Activated T-helper 9 cell treated with anti-CD3 and anti-CD28 coated beads, Interleukin-2, amount 50 U/mL, for 16 hours (primary cell): Measurements from ENCODE around the gene CORO2A.
"Not testable (repeated sequence)": the region's sequence is repeated elsewhere in the genome, so short reads cannot be mapped to it uniquely, and the experiment has no call there.

Experiments
- DNase-seq: peaks from one replicate; pipeline ENCODE4 v3.0.0-alpha.2; 2020; ENCODE audit warnings: low read depth

Gene CORO2A

DNA sequence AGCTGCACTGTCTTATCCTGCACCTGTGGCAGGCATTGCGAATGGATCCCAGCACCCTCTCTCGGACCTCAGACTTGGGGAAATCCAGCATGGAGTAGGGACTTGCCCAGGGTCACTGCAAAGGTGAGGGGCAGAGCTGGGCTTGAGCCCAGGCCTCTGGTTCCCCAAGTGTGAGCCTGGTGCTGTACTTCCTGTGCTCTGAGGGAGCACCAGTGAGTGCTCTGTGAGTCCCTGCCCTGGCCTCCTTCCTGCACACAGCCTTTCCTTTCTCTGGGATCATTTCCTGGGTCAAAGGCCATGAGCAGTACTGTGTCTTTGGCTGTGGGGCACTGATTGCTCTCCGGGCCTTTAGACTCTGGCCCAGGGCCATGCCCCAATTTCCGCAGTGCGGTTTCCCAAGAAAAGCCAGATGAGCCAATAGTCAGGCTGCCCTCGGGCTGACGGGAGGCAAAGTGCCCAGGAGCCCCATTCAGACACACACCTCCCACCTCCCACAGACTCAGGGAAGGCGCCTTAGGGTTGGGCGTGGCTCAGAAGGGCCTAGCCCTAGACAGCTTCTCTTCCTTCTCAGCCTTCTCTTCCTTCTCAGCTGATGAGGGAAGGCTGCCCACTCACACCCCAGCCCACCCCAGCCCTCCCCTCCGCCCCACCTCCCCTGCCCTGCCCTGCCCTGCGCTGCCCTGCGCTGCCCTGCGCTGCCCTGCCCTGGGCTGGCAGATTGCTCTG is 50.1 kb downstream of the CORO2A start:
- no peak for DNase-seq

DNA sequence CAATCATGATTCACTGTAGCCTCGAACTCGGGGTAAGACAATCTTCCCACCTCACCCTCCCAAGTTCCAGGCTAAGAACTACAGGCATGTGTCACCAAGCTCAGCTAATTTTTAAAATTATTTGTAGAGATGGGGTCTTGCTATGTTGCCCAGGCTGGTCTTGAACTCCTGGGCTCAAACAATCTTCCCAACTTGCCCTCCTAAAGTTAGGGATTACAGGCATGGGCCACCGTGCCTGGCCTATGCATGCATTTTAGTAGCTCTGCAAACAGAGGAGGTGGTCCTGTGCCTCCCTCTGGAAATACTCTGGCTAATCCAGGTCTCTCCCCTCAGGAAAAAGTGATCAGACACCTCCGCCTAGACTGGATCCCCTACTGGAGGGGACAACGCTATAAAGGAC is 51.9 kb downstream of the CORO2A start:
- no peak for DNase-seq

DNA sequence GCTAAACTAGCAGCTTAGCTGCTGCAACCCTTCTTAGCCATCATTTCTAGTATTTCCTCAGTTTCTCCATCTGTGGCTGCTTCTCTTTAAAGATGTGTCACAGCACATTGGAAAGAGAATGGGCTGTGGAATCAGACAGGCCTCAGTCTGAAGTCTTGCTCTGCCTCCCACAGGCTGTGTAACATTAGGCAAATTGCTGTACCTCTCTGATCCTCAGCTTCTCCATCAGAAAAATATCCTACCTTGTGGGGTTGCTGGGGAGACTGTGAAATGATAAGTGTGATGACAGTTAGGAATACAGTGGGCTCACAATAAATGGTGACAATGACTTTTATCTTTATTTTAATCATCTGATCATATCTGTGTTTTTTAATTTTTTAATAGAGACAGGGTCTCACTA is 55.9 kb downstream of the CORO2A start:
- no peak for DNase-seq

DNA sequence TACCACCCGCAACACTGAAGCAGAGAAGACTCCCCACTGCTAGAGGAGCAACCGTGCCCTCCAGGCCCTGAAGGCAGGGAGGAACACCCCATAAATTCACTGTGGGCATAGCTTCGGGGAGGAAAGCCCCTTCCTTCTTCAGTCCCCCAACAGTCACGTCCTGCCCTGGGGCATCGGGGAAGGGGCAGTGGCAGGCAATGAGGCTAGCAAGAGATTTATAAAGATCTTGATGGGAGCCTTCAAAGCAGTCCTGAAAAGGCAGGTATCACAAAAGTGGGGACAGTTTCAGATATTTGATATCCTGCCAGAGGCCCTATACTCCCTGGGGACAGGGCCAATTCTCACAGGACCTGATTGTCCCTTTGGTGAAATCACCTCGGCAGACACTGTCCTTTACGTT is 56.5 kb downstream of the CORO2A start:
- DNase-seq = no peak

DNA sequence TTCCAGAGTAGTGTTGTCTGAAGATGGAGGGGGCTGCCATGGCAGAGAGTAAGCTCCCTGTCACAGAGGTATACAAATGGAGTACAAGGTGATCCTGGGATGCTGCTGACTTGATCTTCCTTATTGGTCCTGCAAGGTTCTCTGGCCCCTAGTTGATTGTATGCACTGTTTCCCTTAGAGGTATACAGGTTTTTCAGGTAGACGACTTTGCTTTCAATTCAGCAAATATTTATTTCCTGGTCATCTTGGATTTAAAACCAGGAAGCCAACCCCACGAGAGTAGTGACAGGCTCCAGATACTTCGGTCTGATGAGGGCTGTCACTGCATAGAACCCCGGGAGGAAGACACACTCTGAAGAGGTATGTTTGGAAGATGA is 56.9 kb downstream of the CORO2A start:
- no peak for DNase-seq

DNA sequence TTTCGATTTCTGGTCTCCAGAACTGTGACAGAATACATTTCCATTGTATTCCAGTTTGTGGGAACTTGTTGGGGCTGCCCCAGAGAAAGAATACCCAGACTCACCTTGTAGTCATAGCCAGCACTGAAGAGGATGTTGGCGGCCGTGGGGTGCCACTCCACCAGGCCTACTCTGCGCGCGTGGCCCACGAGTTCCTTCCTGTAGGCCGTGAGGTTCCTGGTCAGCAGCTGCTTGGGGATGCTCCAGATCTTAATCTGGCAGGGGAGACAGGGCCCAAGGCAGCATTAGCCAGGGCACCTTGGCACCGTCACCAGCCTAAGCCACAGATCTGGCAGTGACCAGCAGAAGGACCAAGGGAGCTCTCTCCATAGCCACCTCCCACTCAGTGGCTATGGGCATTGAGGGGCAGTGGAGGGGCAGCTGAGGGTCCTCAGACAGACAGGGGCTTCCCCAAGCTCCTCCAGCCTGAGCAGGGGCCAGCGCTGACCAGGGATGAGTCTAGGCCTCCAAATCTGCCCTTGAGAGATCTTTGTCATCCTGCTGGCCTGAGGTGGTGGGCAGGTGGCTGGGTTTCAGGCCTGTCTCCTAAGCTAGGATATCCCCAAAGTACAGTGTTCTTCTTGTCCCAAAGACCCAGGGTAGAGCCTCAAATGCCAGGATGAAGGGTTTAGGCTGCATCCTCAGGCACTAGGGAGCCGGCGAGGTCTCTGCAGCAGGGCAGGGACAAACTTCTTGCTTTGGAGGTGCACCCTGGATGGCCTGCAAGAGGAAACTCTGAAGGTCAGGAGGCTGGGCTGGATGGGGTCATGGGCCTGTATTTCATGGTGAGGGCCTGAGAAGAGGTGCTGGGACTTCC is 57.5 kb downstream of the CORO2A start:
- DNase-seq = no peak

DNA sequence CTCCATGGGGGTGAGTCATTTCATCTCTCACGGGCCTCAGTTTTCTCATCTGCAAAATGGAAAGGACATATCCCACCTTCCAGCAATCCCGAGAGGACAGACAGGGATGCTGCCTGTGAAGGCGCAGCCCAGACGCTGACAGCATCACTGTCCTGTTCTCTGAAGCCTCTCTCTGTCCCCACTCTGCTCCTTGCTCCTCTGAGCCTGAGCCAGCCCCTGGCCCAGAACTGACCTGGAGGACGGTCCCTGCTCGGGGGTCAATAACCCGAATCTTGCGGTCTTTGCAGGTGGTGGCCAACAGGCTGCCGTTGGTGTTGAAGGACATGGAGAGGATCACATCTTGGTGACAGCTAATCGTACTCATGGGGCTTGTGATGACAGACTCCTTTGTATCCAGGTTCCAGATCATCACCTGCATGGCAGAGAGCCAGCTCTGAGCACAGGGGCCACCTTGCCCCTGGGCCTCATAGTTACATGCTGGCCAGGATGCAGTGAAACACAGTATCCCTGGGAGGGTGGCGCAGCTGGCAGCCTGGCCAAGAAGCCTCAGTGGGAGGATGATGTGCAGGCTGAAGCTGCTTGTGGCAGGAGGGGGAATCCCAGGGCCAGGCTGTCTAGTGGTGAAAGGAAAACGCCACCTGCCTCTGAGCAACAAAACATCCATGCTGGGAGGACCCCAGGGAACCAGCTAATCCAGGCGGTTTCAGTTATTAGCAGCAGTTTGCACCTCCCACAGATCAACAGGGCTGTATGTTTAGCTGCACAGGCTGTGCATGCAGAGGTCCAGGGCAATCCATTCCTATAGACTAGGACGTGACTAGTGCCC is 59.4 kb downstream of the CORO2A start:
- no peak for DNase-seq

DNA sequence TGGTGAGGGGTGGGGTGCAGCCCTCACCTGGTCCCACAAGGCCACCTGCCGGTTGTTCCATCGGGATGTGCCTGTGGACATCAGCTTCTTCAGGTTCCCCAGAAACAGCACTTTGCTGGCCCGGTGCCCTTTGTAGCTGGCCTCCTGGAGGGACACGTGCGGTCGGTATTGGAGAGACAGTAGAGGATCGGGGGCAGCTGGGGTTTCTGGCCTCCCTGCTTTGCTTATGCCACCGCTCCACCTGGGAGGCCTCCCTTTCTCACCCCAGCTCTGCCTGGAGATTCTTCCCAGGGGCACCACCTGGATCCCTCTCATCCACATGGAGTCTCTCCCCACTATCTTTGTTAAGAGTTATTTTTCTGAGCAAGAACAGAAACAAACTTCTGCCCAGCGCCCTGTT is 60.3 kb downstream of the CORO2A start:
- DNase-seq = no peak

DNA sequence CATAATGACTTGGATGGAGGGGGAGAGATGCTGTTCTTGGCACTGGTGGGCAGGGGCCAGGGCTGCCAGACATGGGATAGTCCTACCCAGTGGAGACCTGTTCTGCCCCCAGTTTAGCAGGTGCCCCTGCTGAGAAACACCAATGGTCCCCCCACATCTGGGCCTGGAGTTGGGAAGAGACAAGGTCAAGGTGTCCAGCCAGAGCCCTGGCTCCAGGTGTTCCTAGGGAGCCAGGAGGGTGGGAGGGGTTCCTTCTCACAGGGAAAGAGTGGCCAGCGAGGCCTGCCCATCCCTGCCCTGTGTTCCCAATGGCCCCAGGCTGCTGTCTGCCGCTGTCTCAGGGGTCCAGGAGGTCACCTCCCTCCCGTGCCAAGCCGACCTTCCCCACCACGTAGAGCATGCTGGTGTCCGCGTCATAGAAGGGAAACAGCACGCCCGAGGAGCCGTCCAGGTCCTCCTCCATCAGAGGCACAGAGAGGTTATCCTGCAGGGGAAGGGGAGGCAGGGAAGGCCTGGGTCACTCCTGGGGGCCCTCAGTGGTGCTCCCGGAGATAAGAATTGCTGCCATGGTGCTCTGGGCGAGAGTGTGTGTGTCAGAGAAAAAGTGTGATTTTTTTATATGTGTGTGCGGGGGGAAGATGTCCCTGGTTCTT is 61.7 kb downstream of the CORO2A start:
- DNase-seq = no peak

DNA sequence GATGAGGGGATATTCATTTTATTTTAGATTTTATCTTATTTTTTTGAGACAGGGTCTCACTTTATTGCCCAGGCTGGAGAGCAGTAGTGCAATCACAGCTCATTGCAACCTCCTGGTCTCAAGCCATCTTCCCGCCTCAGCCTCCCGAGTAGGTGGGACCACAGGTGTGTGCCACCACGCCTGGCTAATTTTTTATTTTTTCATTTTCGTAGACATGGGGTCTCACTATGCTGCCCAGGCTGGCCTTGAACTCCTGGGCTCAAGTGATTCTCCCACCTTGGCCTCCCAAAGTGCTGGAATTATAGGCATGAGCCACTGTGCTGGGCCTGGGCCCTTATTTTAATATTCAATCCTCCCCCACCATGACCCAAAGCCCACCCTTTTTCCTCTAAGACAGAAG is 62.4 kb downstream of the CORO2A start:
- DNase-seq = not testable (repeated sequence)

DNA sequence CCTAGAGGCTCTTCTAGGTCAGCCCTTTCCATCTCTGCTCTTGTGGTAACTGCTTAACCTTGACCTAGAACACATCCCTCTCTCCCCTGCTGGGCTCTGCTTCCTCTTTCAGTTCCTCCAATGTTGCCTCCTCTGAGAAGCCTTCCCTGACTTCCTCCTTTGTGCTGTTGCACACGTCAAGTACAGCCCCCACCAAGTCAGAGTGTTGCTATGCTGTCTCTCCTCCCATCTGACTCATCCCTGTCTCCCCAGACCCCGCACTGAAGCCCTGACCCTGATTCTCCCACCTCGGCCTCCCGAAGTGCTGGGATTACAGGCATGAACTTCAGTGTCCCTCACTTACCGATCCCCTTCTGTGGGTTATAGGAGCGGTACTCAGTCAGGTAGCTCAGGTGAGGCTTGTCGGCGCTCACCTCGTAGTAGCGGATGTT is 63.0 kb downstream of the CORO2A start:
- no peak for DNase-seq

DNA sequence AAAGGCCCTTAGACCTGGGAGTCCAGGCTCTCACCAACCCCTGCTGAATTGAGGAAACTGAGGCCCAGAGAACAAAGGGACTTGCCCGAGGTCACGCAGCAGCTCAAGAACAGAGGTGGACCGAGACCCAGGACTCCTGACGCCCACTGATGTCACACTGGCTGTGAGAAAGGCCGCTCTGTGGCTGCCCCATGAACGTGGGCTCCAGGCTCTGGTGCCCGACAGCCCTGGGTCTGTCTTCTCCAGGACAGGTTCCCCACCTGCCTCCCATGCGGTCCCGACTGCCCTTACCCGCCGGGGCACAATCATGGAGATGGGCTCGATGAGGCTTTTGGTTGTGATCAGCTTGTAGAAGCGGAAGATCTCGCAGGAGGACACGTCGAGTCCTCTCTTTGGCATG is 64.1 kb downstream of the CORO2A start:
- DNase-seq = no peak

DNA sequence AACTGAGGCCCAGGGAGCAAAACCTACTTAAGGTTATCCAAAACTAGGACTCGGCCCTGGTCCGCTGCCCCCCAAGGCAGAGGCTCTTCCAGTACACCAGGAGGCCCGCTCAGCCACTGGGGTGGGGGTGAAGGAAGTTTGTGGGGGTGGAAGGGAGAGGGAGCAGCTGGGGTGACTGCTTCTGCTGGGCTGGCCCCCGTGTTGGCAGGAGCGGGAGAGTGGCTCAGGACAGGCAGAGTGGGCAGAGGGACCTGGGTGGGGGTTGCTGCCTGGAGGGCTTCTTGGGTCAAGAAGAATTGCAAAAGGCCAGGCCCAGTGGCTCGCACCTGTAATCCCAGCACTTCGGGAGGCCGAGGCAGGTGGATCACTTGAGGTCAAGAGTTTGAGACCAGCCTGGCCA is 65.2 kb downstream of the CORO2A start:
- DNase-seq = no peak

DNA sequence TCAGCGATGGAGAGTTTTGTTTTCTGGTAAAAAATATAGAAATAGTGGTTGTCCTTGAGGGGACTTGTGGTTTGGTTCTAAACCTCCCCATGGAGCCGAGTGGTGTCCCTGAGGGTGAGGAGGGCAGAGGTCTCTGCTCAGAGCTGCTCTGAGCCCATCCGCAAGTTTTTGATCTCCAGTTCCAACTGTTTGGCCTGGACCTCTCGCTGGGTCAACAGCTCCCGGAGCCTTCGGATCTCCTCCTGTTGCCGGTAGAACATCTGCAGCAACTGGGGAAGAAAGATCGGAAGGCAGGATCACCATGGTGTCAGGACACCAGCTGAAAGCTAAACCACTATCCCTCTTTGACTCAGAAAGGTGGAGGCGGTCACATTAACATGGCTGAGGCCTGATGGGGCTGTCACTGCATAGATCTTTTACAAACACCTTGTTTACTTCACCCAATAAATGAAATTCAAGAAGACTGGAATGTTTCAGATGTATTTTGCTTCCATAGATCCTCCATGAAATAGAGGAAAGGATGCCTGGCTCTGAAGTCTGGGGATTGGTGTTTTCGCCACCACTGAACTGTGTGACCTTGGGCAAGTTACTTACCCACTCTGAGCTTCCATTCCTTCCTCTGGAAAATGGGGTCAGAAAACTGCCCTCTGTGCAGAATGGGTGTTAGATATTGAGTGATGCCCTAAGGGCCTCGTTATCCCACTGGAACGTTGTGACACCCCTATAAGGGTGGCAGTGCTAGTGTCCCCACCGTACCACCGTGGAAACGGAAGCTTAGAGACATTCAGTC is 67.6 kb downstream of the CORO2A start:
- DNase-seq = no peak

DNA sequence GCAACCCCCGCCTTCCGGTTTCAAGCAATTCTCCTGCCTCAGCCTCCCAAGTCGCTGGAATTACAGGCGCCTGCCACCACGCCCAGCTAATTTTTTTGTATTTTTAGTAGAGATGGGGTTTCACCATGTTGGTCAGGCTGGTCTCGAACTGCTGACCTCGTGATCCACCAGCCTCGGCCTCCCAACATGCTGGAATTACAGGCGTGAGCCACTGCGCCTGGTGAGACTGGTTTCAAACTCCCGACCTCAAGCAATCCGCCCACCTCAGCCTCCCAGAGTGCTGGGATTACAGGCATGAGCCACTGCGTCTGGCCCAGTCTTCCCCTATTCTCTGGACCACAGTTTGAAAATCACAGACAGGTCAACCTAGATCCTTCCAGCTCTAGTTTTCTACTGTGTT is 68.3 kb downstream of the CORO2A start:
- DNase-seq = not testable (repeated sequence)

DNA sequence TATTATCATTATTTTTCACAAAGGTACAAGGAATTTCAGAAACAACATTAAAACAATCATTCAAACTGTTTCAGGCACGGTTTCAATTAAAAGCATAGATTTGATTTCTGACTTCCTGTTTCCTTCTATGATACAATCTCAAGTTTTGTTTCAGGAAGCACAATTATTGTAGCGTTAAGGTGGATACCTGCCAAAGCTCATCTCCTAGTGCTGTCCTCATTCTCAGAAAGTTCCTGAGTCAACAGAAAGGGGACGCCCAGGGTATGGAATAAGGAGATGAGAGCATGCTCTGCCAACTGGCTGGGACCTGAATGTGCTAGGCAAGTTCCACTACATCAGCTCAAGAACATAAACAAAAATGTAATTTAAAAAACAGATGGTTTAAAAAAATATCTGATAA is 71.4 kb downstream of the CORO2A start:
- DNase-seq = no peak

DNA sequence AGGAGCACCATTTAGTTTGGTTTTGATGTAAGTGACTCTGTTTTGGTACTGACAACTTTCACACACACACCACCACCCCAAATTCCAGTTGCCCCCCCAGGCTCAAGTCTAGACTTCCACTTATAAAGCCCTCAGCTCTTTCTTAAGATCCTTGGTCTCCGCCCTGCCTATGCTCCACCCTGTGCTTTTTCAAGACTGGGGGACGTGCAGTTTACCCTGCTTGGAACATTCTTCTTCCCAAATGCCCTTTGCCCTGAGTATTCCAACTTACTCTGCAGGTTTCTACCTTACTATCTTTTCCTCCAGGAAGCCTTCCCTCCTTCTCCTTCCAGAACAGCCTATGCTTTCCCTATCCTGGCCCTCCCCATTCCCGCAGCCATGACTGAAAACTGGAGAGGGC is 72.0 kb downstream of the CORO2A start:
- DNase-seq = no peak

DNA sequence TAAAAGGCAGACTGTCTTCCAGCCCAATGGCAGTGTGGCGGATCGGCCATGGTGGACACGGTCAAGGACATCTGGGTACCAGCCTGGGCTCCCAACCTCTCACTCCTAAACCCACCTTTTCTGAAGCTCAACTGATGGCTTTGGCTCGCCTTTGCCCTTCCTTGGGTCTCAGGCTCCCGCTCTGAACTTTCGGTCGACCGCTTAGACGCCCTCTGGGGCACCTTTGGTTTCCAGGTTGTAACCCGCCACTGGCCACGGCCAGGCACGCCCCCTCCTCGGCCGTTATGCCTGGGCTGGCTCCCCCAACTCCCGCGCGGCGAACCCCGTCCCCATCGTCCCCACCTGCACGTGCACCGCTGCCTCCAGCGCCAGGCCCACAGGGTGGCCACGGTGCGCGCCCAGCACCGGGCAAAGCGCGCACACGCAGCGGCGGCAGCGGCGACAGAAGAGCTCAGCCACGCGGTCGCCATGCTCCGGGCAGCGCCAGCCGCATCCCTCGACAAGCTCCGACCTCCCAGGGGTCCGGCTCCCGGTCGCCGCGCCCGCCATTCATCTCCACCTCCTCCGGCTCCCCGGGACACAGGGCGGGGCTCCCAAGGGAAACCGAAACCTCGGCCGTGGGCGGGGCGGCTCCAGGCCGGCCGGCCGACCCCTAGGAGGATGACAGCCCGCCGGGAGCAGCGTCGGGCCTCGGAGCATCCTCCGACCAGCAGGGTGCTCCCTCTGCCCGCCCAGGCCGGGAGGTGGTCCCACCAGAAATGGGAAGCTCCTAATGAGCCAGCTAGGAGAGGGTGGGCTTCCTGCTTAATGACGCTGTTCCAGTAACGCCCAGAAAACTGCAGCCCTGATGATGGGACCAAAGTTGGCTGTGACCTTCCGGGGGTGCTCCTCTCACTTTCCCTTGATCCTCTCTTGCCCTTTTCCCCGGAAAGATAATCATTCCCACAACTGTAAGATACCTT is 73.5 kb downstream of the CORO2A start, which contains the start of gene TRIM14:
Gene TRIM14 (minus strand): TSS at position 583 of the 962 bp plus-strand sequence. CDS start 34 bp downstream, at position 549.
- peak; percentile 53 for DNase-seq

DNA sequence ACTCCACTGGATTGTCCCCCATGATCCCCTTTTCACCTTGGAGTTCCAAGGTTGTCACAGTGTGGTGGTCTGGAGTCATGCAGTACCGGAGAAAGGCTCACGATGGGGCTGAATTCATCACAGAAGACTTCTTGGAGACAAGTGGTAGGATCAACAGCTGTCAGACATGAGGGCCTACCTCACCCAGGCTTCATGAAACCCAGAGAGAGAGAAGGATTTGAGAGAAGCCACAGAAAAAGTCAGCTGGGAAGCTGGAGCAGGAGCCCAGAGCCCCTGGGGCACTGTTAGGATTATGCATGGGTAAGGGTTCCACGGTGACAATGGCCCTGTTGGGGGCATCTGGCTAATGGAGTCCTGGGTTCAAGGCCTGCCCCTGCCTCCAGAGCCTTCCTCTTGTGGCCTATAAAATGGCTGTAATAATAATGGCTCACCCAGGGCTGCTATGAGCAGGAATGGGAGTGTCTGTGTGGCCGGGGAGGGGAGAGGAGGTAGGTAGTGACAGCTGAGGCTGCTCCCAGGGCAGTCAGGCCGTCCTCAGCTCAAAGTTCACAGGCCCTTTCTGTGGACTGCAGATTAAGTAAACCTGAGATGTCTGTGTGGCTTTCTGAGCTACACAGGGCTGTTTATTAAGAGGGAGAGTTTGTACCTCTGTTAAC is 74.3 kb downstream of the CORO2A start:
- DNase-seq = peak; percentile 16
